Osteoblast (primary cell): ENCODE measurements around the gene GSTCD. TPM values are rescaled to one million over a fixed set of nuclear protein-coding genes. Genes with fewer than 3 reads are reported as not detected.

Experiments
- DNase-seq: peaks from one replicate; pipeline ENCODE4 v3.0.0; 2011; ENCODE audit warnings: low spot score, mixed read lengths; ENCODE audit not compliant: insufficient read length; ENCODE audit errors: missing footprints
- H2AFZ ChIP-seq: 2 replicates; pipeline ENCODE4 v1.6.0; 2011; ENCODE audit warnings: mild to moderate bottlenecking, low read length
- H3K27ac ChIP-seq: 2 replicates; pipeline ENCODE4 v1.5.1; 2011; ENCODE audit warnings: mild to moderate bottlenecking, low read depth, low read length, moderate library complexity
- H3K27me3 ChIP-seq: 2 replicates; pipeline ENCODE4 v1.6.0; 2012; ENCODE audit warnings: mild to moderate bottlenecking, control low read depth, inconsistent platforms, low read length, moderate library complexity; ENCODE audit not compliant: insufficient read depth
- H3K36me3 ChIP-seq: 2 replicates; pipeline ENCODE4 v1.5.1; 2011; ENCODE audit warnings: mild to moderate bottlenecking, low read length, control low read depth, moderate library complexity; ENCODE audit not compliant: insufficient read depth
- H3K4me1 ChIP-seq: 2 replicates; pipeline ENCODE4 v1.5.1; 2011; ENCODE audit warnings: mild to moderate bottlenecking, low read length, control low read depth, moderate library complexity; ENCODE audit not compliant: insufficient read depth
- H3K4me2 ChIP-seq: 2 replicates; pipeline ENCODE4 v1.6.0; 2011; ENCODE audit warnings: mild to moderate bottlenecking, low read length; ENCODE audit not compliant: insufficient read depth
- H3K4me3 ChIP-seq: fragments of 200-600 bp; sonication (generic); 3 replicates; pipeline ENCODE4 v1.5.1; 2012; ENCODE audit warnings: mild to moderate bottlenecking, low read length, inconsistent platforms; ENCODE audit not compliant: insufficient read depth
- H3K79me2 ChIP-seq: 2 replicates; pipeline ENCODE4 v1.6.0; 2012; ENCODE audit warnings: mild to moderate bottlenecking, low read length, control low read depth, inconsistent platforms; ENCODE audit not compliant: insufficient read depth
- H3K9me3 ChIP-seq: 2 replicates; pipeline ENCODE4 v1.5.1; 2011; ENCODE audit warnings: low read depth, low read length, control low read depth
- H4K20me1 ChIP-seq: 2 replicates; pipeline ENCODE4 v1.6.0; 2012; ENCODE audit warnings: mild to moderate bottlenecking, low read length, control low read depth; ENCODE audit not compliant: insufficient read depth
- CTCF ChIP-seq: IDR thresholded peaks from 2 replicates; pipeline ENCODE4 v1.5.1; 2011; ENCODE audit warnings: mild to moderate bottlenecking, low read depth, low read length, moderate library complexity; ENCODE audit errors: extremely low read depth
- total RNA-seq: library from RNA; depleted of rRNA; stranded (reverse); fragments of >200 nt; gene quantifications from 2 replicates; pipeline ENCODE4 v1.2.3, GENCODE V29; 2012

GSTCD gene
- total RNA-seq, 1 donor = 6.9 TPM

GRCh38 chr4:105859233-105859632, 150.6 kb downstream of the GSTCD start:
- Histone ChIP-seq H3K27me3 (no peaks in the 10 kb centered on the region), H4K20me1 (no peaks in the 10 kb centered on the region), H3K4me2 (no peak overlapping the region), H3K9me3 (no peaks in the 10 kb centered on the region), H3K36me3 (no peaks in the 10 kb centered on the region), H2AFZ (no peak overlapping the region), H3K4me3 (no peak overlapping the region), H3K27ac (peak overlapping the region; percentile 12), H3K4me1 (peaks cover 4% of the 10 kb centered on the region), H3K79me2 (no peaks in the 10 kb centered on the region)
- TF ChIP-seq CTCF = no peak
- DNase-seq = peak; percentile 89

DNA sequence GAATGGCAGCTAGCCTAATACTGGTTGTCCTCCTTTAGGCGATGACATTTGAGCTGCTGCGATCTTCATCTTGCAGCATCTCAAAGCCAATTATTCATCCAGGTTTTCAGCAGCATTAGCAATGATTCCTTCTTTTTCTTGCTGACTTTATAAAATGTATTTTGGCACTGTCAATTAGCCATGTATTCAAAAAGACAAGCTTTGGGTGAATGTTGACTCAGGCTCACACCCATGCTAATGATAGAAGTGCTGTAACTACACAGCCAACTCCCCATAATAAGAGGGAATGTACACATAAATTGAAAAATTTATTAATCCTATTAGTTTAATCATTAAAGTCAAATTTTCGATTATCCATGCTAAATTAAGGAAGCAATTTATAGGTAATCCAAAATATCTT, 162.4 kb downstream of the GSTCD start:
- Histone ChIP-seq H3K4me3 (no peak overlapping the region), H3K36me3 (no peaks in the 10 kb centered on the region), H4K20me1 (no peaks in the 10 kb centered on the region), H3K79me2 (no peaks in the 10 kb centered on the region), H3K4me1 (no peaks in the 10 kb centered on the region), H3K27me3 (no peaks in the 10 kb centered on the region), H3K9me3 (no peaks in the 10 kb centered on the region), H2AFZ (no peak overlapping the region), H3K27ac (no peak overlapping the region), H3K4me2 (no peak overlapping the region)
- no peak for DNase-seq
- no peak for TF ChIP-seq CTCF

GRCh38 chr4:105871997-105872396, 163.4 kb downstream of the GSTCD start:
- H3K4me3 ChIP-seq = no peak overlapping the region
- no peaks in the 10 kb centered on the region for H3K79me2 ChIP-seq
- DNase-seq = no peak
- H3K4me2 ChIP-seq = no peak overlapping the region
- H4K20me1 ChIP-seq = no peaks in the 10 kb centered on the region
- H3K4me1 ChIP-seq = no peaks in the 10 kb centered on the region
- H3K27ac ChIP-seq = no peak overlapping the region
- no peaks in the 10 kb centered on the region for H3K36me3 ChIP-seq
- H3K27me3 ChIP-seq = no peaks in the 10 kb centered on the region
- no peaks in the 10 kb centered on the region for H3K9me3 ChIP-seq
- no peak for TF ChIP-seq CTCF
- no peak overlapping the region for H2AFZ ChIP-seq

DNA sequence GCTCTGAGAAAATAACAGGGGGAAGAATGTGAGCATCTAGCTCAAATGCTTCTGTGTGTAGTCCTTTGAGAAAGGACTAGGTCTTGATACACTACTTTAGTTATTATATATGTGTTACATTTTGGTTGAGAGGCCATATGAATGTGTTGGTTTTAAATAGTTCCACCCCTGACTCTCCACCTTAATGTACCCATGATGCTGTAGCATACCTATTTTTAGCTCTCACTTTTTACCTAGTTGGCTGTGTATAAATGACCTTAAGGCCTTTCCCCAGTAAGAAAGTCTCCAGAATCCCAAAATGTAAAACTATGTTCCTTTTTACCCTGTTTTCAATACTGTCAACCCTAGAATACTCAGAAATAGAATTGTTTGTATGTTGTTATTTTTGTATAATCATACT, 166.6 kb downstream of the GSTCD start:
- H3K4me2 ChIP-seq = no peak overlapping the region
- H4K20me1 ChIP-seq = no peaks in the 10 kb centered on the region
- no peak overlapping the region for H2AFZ ChIP-seq
- no peaks in the 10 kb centered on the region for H3K36me3 ChIP-seq
- DNase-seq = no peak
- H3K27me3 ChIP-seq = no peaks in the 10 kb centered on the region
- H3K27ac ChIP-seq = no peak overlapping the region
- H3K79me2 ChIP-seq = no peaks in the 10 kb centered on the region
- no peaks in the 10 kb centered on the region for H3K9me3 ChIP-seq
- no peak overlapping the region for H3K4me3 ChIP-seq
- no peaks in the 10 kb centered on the region for H3K4me1 ChIP-seq
- TF ChIP-seq CTCF = no peak
